Renal pelvis (tissue), 4 donors: ENCODE measurements around the gene PSEN1. TPM values are rescaled to one million over a fixed set of nuclear protein-coding genes. Genes with fewer than 3 reads are reported as not detected.

Source experiments
- DNase-seq: peaks from one replicate; pipeline ENCODE4 v3.0.0-alpha.2; 2013
- polyA plus RNA-seq, 3 donors: library from polyadenylated mRNA; unstranded; fragments of 120-200 nt; gene quantifications; one replicate each; pipeline ENCODE4 v1.2.1, GENCODE V29; 2013; ENCODE audit not compliant: insufficient read length in 3 of 3

PSEN1 gene
- polyA plus RNA-seq, 3 donors = 65.7 to 74.4 (median 65.8) TPM

- DNase-seq = no peak
Measured at GRCh38 chr14:73251516-73252215, 115.4 kb downstream of the PSEN1 start.

- no peak for DNase-seq
Measured at GRCh38 chr14:73252491-73253322, 116.4 kb downstream of the PSEN1 start.

- DNase-seq = no peak
Measured at GRCh38 chr14:73253323-73253610, 117.0 kb downstream of the PSEN1 start.

- no peak for DNase-seq
Measured at GRCh38 chr14:73253721-73254120, 117.4 kb downstream of the PSEN1 start.

GRCh38 chr14:73254247-73255004 is 118.1 kb downstream of the PSEN1 start:
- DNase-seq = no peak

- no peak for DNase-seq
Measured at GRCh38 chr14:73255005-73255400, 118.7 kb downstream of the PSEN1 start.

- no peak for DNase-seq
Measured at GRCh38 chr14:73255693-73256225, 119.5 kb downstream of the PSEN1 start.

GRCh38 chr14:73258076-73258475 is 121.8 kb downstream of the PSEN1 start:
- no peak for DNase-seq

GRCh38 chr14:73258845-73259611 is 122.7 kb downstream of the PSEN1 start:
- DNase-seq = no peak

GRCh38 chr14:73259837-73260236 is 123.5 kb downstream of the PSEN1 start:
- no peak for DNase-seq

GRCh38 chr14:73260574-73260973 is 124.3 kb downstream of the PSEN1 start:
- no peak for DNase-seq

- no peak for DNase-seq
Measured at GRCh38 chr14:73261075-73261474, 124.8 kb downstream of the PSEN1 start.

- no peak for DNase-seq
Measured at GRCh38 chr14:73261520-73262426, 125.5 kb downstream of the PSEN1 start.

GRCh38 chr14:73262427-73263183 is 126.3 kb downstream of the PSEN1 start:
- DNase-seq = no peak

- no peak for DNase-seq
Measured at GRCh38 chr14:73263606-73264005, 127.3 kb downstream of the PSEN1 start.

- DNase-seq = no peak
Measured at GRCh38 chr14:73264080-73264884, 128.0 kb downstream of the PSEN1 start.

GRCh38 chr14:73264885-73265720 is 128.8 kb downstream of the PSEN1 start:
- DNase-seq = no peak

- DNase-seq = no peak
Measured at GRCh38 chr14:73265721-73266046, 129.4 kb downstream of the PSEN1 start.
